Parathyroid adenoma (tissue), 2 donors: Measurements from ENCODE around the gene UNC13D.
"Not testable (repeated sequence)": the region's sequence is repeated elsewhere in the genome, so short reads cannot be mapped to it uniquely, and the experiment has no call there.

Experiments used
- H2AFZ ChIP-seq: fragments of 300-600 bp; sonication (generic); one replicate; pipeline ENCODE4 v1.7.0; 2017; ENCODE audit warnings: antibody characterized with exemption, mild to moderate bottlenecking
- H3K27ac ChIP-seq: fragments of 300-600 bp; sonication (generic); one replicate; pipeline ENCODE4 v1.7.0; 2017
- H3K27me3 ChIP-seq: fragments of 300-600 bp; sonication (generic); one replicate; pipeline ENCODE4 v1.7.0; 2017; ENCODE audit warnings: low read length; ENCODE audit not compliant: control insufficient read depth, insufficient read depth
- H3K36me3 ChIP-seq: fragments of 300-600 bp; sonication (generic); one replicate; pipeline ENCODE4 v1.7.0; 2017; ENCODE audit warnings: low read length; ENCODE audit not compliant: control insufficient read depth, insufficient read depth
- H3K4me1 ChIP-seq: fragments of 300-600 bp; sonication (generic); one replicate; pipeline ENCODE4 v1.7.0; 2017; ENCODE audit warnings: control low read depth
- H3K4me2 ChIP-seq: fragments of 300-600 bp; sonication (generic); one replicate; pipeline ENCODE4 v1.7.0; 2017; ENCODE audit warnings: low read length
- H3K4me3 ChIP-seq: fragments of 300-600 bp; sonication (generic); one replicate; pipeline ENCODE4 v1.7.0; 2017; ENCODE audit warnings: low read depth, low read length
- H3K79me2 ChIP-seq: fragments of 300-600 bp; sonication (generic); one replicate; pipeline ENCODE4 v1.7.0; 2017; ENCODE audit warnings: control low read depth
- H3K9ac ChIP-seq: fragments of 300-600 bp; sonication (generic); one replicate; pipeline ENCODE4 v1.7.0; 2017; ENCODE audit warnings: mild to moderate bottlenecking
- H3K9me3 ChIP-seq: fragments of 300-600 bp; sonication (generic); one replicate; pipeline ENCODE4 v1.7.0; 2017; ENCODE audit warnings: low read length; ENCODE audit not compliant: control insufficient read depth
- TF ChIP-seq, protein P1 (sequence below): fragments of 300-600 bp; sonication (generic); IDR thresholded peaks from one replicate; pipeline ENCODE4 v1.7.0; 2017; ENCODE audit warnings: antibody characterized with exemption, mild to moderate bottlenecking
- donor health status: primary hyperparathyroidism.

UNC13D gene

DNA sequence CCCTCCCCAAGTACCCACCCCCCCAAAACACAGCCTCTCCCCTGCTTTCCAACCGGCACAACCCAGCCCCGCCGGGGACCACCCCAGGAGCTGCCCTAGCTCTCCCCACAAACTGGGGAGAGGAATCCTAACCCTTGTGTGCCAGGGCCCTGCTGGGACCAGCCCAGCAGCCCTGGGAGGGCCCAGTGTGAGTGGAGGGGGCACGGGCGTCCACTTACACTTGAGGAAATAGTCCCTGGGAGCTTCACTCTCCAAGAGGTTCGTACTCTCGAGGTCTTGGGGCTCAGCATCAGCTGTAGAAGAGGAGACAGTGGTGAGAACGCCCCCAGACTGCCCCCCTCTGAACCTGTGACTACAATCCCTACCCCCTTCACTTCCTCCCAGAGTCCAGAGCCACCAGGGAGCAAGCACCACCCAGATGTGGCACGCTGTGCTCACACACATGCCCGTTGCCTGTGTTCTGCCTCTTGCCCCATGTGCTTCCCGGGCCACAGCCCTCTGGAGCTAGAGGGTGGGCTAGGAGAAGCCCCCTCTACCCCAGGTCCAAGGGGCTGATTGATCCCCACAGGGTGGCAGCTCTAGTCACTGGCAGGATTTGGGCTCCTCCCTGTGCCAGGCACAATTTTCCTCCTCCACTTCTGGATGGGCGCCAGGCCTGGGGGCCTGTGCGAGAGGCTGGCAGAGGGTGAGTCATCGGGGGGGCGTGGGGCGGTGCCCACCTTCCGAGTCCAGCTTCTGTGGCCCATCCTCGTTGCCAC is 31.2 kb upstream of the UNC13D start:
- H3K4me2 ChIP-seq = peak overlapping the region; percentile 77
- no peaks in the 10 kb centered on the region for H3K79me2 ChIP-seq
- TF ChIP-seq, protein P1, sequence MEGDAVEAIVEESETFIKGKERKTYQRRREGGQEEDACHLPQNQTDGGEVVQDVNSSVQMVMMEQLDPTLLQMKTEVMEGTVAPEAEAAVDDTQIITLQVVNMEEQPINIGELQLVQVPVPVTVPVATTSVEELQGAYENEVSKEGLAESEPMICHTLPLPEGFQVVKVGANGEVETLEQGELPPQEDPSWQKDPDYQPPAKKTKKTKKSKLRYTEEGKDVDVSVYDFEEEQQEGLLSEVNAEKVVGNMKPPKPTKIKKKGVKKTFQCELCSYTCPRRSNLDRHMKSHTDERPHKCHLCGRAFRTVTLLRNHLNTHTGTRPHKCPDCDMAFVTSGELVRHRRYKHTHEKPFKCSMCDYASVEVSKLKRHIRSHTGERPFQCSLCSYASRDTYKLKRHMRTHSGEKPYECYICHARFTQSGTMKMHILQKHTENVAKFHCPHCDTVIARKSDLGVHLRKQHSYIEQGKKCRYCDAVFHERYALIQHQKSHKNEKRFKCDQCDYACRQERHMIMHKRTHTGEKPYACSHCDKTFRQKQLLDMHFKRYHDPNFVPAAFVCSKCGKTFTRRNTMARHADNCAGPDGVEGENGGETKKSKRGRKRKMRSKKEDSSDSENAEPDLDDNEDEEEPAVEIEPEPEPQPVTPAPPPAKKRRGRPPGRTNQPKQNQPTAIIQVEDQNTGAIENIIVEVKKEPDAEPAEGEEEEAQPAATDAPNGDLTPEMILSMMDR = no peak
- no peak overlapping the region for H3K4me3 ChIP-seq
- no peaks in the 10 kb centered on the region for H3K36me3 ChIP-seq
- H2AFZ ChIP-seq = no peak overlapping the region
- H3K4me1 ChIP-seq = peaks cover 14% of the 10 kb centered on the region
- no peaks in the 10 kb centered on the region for H3K9me3 ChIP-seq
- H3K27ac ChIP-seq = peak overlapping the region; percentile 87
- H3K9ac ChIP-seq = no peak overlapping the region
- no peaks in the 10 kb centered on the region for H3K27me3 ChIP-seq

DNA sequence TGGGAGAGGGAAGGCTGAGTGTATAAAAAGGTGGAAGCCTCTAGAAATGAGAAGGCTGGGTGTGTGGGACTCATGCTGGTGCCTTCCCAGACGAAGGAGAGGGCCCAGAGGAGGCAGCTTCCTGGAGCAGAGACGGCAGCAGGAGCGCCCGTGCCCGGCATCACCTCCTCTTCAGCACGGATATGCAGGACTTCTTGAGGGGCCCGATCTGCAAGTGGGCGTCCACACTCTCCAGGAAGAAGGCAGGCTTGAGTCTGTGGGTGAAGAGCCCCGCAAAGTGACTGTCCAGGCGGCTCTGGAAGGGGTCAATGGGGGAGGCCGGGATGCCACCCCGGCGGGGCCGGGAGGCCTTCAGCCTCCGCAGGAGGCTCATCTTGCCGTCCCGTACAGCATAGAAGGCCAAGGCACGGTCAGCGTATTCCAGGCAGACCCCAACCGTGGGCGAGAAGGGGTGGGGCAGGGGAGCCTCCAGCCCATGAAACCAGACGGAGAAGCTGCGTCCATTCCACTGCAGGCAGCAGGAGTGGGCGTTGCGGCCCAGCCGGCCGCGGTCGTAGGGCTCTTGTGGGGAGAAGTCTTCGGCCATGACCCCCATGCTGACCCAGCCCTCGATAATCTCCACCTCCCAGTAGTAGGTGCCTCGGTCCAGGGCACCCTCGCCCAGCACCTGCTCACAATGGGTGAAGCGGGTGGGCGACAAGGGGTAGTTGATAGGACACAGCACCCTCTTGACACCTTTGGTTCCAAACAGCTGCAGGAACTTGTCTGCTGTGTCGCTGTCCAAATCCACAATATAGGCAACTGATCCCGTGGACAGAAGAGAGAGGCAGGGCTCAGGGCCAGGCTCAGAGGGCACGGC is 30.3 kb upstream of the UNC13D start:
- H3K4me1 ChIP-seq = peaks cover 14% of the 10 kb centered on the region
- H3K9me3 ChIP-seq = no peaks in the 10 kb centered on the region

DNA sequence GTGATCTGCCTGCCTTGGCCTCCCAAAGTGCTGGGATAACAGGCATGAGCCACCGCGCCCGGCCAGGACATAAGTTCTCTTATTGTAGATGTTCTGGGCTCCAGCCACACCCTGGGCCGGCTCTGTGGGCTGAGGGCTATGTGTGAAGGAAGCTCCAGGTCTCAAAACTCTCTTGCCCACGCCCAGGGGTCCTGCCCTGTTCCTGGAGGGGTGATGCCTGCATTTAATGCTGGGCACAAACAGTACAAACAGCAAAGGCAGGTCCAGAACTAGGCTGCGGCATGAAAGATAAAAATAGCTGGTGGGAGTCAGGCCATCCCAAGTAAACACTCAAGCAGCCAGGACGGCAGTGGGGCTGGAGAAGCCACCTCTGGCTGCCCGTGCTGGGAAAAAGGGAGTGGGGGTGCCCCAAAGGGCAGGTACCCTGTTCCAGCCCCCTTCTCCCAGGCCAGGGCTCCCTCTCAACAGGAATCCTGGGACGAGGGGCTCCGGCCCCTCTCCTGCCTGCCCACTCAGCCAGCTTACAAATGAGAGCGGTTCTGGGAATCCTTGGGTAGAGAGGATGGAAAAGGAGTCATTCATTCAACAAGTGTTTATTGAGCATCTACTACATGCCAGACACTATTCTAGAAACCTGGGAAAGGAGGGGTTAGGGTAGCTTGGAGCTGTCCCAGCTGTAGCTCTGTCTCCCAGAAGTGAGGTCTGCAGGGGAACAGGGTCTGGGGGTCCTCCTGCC is 29.6 kb upstream of the UNC13D start:
- Histone ChIP-seq H3K9me3 (no peaks in the 10 kb centered on the region), H3K27me3 (no peaks in the 10 kb centered on the region), H3K27ac (no peak overlapping the region), H3K79me2 (no peaks in the 10 kb centered on the region), H3K4me3 (no peak overlapping the region), H3K9ac (no peak overlapping the region), H3K4me1 (peaks cover 14% of the 10 kb centered on the region), H3K4me2 (no peak overlapping the region), H3K36me3 (no peaks in the 10 kb centered on the region), H2AFZ (no peak overlapping the region)
- TF ChIP-seq, protein P1 = no peak

More for the DNA sequence above, 30.3 kb upstream of the UNC13D start:
- H3K9ac ChIP-seq = no peak overlapping the region
- H3K79me2 ChIP-seq = no peaks in the 10 kb centered on the region
- no peak overlapping the region for H3K4me3 ChIP-seq
- no peak overlapping the region for H2AFZ ChIP-seq
- no peak overlapping the region for H3K27ac ChIP-seq
- TF ChIP-seq, protein P1 = no peak
- no peaks in the 10 kb centered on the region for H3K36me3 ChIP-seq
- H3K4me2 ChIP-seq = no peak overlapping the region
- no peaks in the 10 kb centered on the region for H3K27me3 ChIP-seq

DNA sequence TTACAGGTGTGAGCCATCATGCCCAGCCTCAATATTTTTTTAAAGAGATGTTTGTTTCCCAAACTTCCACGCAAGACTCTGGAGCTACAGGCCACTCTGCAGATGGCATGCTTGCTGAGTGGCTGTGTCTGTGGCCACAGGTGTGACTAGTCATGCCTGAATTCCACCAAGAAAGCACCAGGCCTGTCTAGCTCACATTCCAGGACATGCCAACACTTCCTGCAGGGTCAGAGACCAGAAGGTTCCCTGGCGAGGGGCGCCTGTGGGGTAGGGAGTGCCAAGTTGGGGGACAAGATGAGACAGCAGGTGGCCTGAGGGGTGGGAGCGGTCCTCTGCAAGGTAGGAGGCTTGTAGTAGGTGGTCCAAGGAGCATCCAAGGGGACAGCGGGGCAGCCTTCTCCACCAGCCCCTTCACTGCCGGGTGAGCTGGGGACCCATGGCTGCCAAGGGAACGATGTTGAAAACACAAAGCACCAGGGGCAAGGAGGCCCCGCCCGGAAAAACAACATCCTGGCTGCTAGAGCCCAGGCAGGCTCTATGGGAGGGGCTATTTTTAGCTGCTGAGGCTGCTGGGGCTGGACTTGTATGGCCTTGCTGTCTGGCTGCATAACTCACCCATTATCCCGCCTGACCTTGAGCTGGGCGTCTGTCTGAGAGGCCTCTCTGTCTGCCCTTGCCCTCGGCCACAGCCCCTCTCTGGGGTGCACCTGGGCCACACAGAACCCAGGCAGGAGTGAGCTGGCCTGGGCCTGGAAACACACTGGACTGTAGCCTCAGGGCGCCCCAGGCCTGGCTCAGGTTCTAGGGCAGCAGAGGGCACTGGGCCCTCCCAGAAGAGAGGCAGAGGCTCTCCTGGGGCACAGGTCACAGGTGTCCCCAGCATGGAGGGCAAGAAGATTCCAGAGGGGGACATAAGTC is 28.5 kb upstream of the UNC13D start:
- no peaks in the 10 kb centered on the region for H3K27me3 ChIP-seq
- no peaks in the 10 kb centered on the region for H3K36me3 ChIP-seq
- no peaks in the 10 kb centered on the region for H3K9me3 ChIP-seq
- H3K9ac ChIP-seq = no peak overlapping the region
- H3K4me2 ChIP-seq = peak overlapping the region; percentile 54
- peak overlapping the region; percentile 73 for H2AFZ ChIP-seq
- TF ChIP-seq, protein P1 = no peak
- no peak overlapping the region for H3K4me3 ChIP-seq
- H3K27ac ChIP-seq = peak overlapping the region; percentile 72
- H3K4me1 ChIP-seq = peaks cover 14% of the 10 kb centered on the region
- no peaks in the 10 kb centered on the region for H3K79me2 ChIP-seq

DNA sequence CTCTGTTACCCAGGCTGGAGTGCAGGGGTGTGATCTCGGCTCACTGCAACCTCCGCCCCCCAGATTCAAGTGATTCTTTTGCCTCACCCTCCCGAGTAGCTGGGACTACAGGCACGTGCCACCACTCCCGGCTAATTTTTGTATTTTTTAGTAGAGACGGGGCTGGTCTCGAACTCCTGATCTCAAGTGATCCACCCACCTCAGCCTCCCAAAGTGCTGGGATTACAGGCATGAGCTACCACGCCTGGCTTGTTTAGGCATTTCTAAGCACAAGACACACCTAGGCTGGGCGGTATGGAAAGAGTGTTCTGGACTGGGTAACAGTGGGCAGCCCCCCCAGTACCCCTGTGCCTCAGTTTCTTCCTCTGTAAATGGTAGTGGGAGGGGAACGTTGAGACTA is 26.0 kb upstream of the UNC13D start:
- H3K4me3 ChIP-seq, H3K4me1 ChIP-seq, H3K4me2 ChIP-seq, H3K27ac ChIP-seq, H3K79me2 ChIP-seq, H2AFZ ChIP-seq, H3K27me3 ChIP-seq, H3K9ac ChIP-seq, H3K36me3 ChIP-seq, H3K9me3 ChIP-seq: not testable (repeated sequence)
